ENCODE measurements around the gene HMCN1.
"Not testable (repeated sequence)": the region's sequence is repeated elsewhere in the genome, so short reads cannot be mapped to it uniquely, and the experiment has no call there.

HMCN1 gene

DNA sequence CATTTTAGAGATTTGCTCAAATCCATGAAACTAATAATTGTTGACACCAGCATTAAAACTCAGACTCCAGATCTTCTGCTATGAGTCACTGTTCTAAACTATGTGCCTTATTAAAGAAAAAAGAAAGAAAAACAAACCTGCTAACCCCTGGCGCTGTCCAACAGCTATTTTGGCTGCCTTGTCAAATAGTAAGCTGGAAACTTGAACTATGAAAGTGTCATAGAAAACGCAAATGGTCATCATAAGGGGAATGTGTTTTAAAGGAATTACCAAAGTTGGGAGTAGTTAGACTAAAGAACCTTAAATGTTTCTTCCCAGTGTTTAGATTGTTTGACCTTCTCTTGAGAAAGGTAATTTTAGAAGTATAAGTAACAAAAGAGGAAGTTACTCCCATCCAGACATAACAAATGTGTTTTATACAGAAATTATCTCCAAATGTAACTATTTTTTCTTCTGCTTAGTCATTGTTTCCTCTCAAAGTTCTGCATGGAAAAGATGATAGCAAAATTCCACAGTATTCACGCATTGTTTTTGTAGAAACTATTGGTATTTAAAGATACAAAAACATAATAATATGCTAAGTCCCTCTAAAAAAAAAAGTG lies 368.5 kb downstream of the HMCN1 start:
- no peak for DNase-seq

DNA sequence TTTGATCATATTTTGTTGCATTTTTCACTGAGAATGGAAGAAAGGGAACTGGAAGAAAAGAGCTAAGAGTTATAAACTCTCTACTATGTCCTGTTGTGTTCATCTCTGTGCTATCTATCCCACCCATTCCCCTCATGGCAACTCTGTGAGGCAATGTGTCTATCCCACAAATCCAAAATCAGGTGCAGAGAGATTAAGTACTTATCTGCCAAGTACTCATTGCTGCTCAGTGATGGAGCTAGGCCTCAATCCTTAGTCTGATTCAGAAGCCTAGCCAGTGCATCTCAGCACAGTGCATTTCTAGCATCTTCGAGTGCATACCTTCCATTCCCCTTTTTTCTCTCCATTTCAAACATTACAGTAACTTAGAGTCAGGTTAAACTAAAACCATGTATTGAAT lies 370.3 kb downstream of the HMCN1 start:
- no peak for DNase-seq

DNA sequence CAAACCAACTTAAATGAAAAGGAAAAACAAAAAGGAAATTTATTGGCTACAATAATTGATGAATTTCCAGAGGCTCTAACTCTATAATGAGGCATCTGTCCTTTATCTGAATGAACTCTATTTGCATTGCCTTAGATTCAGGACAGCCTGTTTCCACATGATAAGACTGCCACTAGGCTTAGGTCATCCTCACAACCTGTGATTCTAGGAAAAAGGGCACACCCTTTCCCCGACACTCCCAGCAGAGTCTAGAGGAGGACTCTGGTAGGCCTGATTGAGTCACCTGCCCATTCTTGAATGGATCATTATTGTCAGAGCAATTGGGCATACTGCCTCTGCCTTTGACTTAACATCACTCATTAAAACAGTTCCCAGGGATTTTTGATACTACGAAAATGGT lies 378.1 kb downstream of the HMCN1 start:
- no peak for DNase-seq

DNA sequence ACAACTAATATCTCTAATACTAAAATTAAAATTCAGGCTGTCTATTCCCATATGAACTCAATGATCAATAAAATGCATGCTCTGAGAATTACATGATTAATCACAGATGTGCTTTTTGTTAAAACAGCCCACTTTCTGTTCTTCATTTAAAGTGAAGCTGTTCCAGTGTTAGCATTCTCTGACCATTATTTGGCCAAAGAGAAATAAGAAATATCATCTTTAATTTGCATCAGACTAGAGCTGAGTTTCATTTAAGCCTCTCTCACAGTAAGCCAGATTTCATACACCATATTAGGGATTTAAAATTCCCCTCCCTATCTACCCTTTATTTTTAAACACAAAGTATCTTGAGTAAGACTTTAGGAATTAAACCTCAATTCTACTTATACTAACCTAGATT lies 379.3 kb downstream of the HMCN1 start:
- no peak for DNase-seq

DNA sequence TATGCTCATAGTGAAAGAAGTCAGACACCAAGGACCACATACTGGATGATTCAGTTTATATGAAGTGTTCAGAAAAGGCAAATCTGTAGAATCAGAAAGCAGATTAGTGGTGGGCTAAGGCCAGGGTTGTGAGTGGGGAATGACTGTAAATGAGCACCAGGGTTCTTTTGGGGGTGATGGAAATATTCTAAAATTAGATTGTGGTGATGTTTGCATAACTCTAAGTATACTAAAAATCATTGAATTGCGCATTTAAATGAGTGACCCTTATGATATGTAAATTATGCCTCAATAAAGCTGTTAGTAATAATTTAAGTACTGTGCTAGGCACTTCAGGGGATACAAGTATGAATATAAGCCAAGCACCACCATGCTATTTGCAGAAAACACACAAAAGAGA lies 384.5 kb downstream of the HMCN1 start:
- DNase-seq: no peak

DNA sequence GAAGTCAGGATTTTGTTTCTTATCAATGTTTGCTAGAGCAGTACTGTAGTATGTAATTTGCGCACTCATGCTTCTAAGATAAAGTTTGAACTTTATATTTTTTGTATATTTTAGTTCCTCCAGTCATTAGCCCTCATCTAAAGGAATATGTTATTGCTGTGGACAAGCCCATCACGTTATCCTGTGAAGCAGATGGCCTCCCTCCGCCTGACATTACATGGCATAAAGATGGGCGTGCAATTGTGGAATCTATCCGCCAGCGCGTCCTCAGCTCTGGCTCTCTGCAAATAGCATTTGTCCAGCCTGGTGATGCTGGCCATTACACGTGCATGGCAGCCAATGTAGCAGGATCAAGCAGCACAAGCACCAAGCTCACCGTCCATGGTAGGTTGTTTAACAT lies 388.6 kb downstream of the HMCN1 start:
- DNase-seq: no peak

DNA sequence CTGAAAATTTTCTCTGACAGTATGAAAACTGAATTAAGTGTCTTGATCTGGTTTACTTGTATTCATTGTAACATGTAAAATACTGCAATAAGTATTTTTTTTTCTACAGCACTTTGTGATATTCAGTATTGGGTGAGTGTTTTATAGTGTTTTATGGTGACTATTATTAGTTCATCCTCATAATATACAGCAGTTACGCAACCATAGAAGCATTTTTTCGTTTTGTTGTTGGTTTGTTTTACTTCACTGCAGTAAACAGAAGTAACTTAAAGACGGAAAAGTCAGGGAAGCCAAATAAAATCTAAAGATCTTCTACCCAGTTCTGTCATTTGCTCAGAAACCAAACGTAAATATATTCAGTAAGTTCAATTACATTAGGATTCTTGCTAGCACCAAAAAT lies 390.8 kb downstream of the HMCN1 start:
- no peak for DNase-seq

DNA sequence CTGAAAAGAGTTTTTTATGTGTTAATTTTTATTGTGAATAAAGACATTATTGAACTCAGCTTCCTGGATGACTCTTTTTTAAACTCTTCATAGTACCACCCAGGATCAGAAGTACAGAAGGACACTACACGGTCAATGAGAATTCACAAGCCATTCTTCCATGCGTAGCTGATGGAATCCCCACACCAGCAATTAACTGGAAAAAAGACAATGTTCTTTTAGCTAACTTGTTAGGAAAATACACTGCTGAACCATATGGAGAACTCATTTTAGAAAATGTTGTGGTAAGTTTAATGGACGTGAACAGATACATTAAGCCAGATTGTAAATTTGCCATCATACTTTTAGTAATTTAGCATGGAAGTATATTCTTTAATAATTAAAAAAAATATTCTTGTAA lies 391.3 kb downstream of the HMCN1 start:
- no peak for DNase-seq

DNA sequence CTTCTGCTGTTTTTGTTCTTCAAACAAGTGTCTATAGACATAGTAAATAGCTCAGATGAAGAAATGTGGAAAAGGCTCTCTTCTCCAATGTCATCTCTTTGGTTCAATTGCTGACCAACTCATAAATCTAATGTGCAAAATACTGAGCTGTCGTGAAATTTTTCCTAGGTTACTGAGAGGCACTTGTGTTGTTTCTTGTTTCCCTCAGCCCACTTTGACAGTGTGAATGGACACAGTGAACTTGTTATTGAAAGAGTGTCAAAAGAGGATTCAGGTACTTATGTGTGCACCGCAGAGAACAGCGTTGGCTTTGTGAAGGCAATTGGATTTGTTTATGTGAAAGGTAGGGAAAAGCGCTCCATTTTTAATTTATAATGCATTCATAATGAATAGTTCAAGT lies 395.6 kb downstream of the HMCN1 start:
- no peak for DNase-seq

DNA sequence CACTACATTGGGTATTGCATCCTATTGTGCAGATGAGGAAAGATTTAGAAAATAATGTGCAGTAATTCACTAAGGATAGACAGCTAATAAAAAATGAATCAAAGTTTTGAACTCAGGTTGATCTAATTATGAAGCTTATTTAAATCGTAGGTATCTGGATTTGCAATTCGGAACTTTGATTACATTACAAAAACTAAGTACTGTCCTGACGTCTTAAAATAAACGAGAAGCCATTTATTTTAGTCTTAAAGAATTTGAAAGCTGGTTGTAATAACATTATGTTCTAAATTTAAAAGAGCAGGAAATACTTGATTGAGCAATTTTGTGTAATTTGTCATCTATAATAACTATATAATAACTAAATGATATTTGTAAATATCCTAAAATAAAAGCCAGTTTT lies 404.9 kb downstream of the HMCN1 start:
- DNase-seq: no peak

DNA sequence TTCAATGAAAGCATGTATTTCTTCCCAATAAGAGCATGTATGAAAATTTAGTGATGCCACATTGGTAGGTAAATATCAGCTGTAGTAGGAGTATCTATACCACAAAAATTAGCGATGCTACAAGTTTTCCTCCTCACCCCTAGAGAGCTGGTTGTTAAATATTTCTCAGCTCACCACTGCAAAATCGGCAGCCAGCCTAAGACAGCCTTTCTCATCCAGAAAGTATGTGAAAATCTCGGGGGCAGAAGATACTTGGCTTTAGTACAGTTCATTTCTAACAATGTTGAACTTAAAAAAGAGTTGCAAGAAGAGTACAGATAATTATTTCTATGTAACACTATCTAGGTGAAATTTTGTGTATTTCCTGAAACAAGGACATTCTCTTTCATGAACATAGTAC lies 405.5 kb downstream of the HMCN1 start:
- no peak for DNase-seq

DNA sequence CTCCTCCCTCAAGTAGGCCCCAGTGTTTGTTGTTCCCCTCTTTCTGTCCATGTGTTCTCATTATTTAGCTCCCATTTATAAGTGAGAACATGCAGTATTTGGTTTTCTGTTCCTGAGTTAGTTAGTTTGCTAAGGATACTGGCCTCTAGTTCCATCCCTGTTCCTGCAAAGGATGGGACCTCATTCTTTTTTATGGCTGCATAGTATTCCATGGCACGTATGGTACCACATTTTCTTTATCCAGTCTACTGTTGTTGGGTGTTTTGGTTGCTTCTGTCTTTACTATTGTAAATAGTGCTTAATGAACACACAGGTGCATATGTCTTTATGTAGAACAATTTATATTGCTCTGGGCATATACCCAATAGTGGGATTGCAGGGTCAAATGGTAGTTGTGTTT lies 408.0 kb downstream of the HMCN1 start:
- DNase-seq: no peak

DNA sequence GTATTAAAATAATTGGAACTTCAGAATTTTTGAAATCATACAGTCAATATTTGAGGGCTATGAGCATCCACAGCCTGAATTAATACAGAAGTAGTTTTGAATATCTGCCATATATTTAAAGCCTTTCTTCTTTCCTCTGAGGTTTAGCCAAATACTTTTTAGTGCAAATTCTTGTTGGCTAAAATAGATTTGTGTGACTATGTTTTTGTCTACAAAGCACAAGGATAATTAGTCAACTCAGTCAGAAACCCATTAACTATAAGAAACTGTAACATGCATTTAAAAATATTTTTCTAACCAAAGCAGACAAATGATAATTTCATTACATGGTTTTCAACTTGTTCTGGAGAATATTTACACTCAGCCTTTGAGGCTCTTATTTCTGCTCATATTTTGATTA lies 408.7 kb downstream of the HMCN1 start:
- DNase-seq: no peak

DNA sequence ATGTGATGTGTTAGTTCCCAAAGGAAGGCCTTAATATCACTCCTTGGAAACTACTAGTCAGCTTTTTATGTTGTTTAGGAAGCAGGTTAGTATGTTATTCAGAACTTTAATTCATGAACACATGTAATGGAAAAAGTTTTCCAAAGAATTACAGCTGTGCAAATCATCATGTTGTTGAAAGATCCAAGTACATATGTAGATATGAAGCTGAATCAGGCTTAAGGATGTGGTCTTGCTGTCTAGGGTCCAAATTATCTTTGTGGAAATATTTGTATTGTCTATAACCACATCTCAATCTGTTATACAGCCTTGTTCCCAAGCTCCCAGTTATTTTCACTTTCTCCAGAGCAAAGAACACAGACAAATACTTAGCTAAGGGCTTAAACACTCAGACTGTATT lies 409.3 kb downstream of the HMCN1 start:
- no peak for DNase-seq

DNA sequence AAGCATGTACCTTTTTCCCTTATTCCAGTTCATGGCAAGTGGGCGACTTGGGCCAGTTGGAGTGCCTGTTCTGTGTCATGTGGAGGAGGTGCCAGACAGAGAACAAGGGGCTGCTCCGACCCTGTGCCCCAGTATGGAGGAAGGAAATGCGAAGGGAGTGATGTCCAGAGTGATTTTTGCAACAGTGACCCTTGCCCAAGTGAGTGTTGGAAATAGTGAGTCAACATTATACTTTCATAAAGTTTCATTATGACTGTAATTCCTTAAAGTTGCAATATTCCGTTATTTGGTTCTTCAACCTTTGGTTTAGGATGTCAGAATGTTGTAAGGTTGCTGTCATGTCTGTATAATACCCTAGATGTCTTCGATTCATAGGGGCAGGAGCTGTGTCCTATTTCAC lies 410.3 kb downstream of the HMCN1 start:
- DNase-seq: no peak

DNA sequence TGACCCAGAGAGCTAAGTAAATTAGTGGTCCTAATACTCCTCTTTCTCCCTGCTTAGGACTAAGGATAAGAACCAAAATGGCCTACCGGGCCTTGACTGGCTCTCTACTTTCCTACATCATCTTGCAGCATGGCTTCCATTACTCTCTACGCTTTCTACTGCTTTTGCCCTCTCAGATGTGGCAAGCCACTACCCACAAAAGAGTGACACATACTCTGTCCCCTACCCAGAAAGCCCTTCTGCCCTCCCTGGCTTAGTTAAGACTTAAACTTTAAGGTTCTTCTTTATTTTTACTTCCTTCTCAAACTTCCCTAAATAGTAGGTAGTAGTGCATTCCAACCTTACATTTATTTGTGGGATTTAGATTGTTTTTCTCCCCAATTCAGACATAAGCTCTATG lies 412.8 kb downstream of the HMCN1 start:
- DNase-seq: no peak

DNA sequence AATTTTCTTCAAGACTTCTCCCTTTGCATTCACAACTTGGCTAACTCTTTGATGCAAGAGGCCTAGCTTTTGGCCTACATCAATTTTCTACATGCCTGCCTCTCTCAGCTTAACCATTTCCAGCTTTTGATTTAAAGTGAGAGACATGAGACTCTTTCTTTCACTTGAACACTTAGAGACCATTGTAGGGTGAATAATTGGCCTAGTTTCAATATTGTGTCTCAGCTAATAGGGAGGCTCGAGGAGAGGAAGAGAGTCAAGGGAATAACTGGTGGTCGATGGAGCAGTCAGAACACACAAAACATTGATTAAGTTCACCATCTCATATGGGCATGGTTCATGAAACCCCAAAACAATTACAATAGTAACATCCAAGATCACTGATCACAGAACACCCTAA lies 415.4 kb downstream of the HMCN1 start:
- no peak for DNase-seq

DNA sequence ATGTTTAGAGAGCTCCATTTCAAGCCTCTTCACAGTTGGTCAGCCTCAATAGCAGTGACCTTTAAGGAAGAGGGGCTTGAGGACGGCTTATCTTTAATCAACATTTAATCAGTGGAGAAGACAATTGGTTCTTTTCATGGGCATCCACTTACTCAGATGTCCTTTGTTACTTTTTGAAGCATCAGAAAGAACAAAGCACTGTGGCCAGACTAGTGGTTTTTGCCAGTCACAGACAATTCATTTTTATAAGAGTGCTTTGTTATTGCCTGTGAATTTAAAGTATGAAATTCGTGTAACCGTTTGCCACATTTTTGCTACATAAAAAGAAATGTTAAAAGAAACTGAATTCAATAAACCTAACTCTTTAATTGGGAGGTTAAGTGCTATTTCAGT lies 418.0 kb downstream of the HMCN1 start:
- DNase-seq: no peak

DNA sequence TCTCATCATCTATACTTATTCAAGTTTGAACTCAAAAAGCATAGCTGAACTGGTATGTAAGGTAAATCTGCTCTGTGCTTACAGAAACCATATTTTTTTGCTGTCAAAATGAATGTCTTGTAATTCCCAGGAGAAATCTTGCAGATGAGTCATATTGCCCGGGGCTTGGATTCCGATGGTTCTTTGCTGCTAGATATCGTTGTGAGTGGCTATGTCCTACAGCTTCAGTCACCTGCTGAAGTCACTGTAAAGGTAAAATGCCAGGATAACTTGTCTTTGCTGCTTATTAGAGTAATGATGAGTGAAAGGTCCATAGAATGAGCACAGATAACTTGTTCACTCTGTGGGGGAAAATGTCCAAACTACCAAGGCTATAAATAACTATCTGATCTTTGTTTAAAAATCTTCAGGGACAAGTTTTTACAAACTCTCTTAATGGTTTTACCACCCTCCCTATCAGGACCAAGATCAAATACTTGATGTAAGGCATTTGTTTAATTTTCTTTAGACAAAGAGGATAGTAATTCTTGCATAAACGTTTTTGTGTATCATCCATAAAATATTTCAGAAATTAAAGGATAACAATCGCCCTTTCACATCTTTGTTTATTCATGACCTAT lies 418.5 kb downstream of the HMCN1 start:
- no peak for DNase-seq

DNA sequence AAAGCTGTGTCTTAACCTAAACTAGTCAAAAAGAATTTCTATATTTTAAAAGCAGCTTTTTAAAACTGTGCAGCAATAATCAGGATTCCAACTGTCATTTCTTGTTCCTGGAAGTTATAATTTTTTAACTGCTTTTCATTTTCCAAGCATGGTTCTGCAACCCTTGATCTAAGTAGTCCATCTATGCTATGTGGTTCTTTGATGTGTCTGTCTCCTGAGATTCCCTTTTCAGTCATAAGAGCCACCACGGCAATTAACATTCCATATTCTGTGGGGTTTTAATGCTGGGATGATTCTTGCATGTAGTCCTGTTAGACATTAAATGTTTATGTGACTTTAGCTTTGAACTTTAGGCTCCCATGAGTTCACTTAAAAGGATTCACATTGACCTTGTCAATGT lies 420.5 kb downstream of the HMCN1 start:
- no peak for DNase-seq

DNA sequence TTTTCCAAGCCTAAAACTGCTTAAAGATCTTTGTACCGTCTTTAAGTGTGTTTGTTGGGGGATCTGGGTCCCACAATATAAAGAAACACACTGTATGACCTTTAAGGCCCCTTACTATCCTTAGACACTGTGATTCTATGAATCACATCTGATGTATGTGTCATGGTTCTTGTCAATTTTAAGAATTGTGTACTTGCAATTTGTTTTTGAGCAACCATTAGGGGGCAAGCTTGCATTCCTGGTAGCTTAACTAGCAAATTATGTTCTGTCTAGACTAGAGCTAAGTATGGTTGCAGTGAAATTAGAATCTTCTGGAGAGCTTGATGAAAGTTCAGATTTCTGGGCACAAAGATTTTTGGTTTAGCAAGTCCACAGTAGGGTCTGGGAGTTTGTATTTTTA lies 421.4 kb downstream of the HMCN1 start:
- DNase-seq: no peak

DNA sequence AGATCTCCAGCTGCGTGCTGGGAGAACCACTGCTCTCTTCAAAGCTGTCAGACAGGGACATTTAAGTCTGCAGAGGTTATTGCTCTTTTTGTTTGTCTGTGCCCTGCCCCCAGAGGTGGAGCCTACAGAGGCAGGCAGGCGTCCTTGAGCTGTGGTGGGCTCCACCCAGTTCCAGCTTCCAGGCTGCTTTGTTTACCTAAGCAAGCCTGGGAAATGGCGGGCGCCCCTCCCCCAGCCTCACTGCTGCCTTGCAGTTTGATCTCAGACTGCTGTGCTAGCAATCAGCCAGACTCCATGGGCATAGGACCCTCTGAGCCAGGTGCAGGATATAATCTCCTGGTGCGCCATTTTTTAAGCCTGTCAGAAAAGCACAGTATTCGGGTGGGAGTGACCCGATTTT lies 428.7 kb downstream of the HMCN1 start:
- not testable (repeated sequence) for DNase-seq

DNA sequence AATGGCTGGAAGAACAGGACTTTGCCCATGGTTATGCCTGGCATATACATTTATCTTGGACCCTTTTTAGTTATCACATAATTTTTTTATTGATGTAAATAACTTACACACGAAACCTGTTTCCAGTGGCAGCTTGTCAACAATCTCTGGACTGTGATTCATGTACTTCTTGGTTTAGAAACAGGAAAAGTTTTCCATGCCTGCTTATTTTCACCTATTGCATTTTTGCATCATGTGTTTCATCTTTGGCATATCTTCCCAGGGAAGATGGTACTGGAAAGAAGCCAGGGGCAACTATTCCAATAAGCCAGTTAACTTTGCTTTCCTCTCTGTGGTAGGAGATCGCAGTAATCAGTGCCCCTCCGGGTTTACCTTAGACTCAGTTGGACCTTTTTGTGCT lies 430.6 kb downstream of the HMCN1 start:
- no peak for DNase-seq

DNA sequence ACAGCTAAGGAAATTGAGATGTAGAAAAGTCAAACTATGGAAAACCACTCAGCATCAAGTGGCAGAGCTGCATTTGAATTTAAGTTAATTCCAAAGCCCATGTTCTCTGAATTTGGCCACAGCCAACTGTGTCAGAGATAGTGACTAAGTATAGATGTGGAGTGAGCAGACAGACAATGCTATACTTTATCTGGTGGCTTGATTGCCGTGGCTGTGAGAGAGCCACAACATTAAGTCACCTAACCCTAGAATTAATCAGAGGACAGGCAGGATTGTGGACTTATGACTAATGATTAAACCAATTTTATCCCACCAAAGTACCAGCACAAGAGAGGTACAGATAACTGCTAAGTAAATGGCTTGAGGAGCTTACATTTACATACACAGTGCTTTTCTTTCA lies 431.1 kb downstream of the HMCN1 start:
- DNase-seq: no peak

DNA sequence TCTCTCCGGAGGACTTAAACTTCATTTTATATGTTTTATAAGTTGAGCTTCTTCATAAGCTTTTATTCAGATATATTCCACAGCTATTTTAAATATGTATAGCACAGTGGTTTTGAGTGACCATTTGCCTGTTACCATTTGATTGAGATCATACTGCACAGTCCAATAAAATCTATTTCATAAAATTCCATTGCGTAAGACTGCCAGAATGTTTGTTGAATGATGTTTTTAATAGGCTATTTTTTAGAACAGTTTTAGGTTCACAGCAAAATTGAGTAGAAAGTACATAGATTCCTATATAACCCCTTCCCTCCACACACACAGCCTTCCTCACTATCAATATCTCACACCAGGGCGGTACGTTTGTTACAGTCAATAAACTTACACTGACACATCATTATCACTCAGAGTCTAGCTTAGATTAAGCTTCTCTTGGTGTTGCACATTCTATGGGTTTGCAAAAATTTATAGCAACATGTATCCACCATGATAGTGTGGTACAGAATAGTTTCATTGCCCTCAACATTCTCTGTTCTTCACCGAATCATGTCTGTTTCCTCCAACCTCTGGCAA lies 433.0 kb downstream of the HMCN1 start:
- no peak for DNase-seq

Data from activated CD4-positive, alpha-beta T cell treated with anti-CD3 and anti-CD28 coated beads, Interleukin-2, amount 50 U/mL, for 4 hours (primary cell).